ENCODE results near the gene NSMF.

NSMF gene

DNA sequence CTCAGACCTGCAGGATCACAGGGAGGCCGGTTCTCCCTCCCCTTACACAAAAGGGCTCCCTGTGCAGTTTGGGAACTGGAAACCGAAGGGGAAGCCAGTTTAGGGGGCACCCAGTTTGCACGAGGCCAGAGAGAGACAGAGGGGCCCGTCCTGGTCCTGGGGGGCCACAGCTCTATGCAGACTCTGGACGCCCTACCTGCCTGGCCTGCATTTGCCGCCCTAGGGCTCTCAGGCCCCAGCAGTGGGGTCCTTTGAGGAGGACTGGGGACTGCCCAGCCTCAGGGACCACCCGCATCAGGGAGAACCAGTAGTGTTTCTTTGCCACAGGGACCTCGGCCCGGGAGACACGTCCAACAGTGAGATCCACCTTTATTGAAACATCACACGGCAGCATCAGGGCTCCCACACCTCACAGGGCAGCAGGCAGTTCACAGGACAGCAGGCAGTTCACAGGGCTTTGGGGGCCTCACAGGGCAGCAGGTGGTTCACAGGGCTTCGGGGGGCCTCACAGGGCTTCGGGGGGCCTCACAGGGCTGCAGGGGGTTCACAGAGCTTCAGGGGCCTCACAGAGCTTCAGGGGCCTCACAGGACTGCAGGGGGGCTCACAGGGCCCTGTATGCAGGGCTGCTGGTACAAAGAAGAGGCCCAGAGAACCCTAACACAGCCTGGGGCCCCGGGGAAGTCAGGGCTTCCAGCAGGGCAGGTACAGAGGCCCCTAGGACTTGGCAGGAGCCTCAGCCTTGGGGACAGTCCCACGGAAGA is 648 bp upstream of the NSMF start:
- H3K4me3 ChIP-seq (ENCODE audit: low read depth, low read length), result peak overlapping the region; percentile 53
- TF ChIP-seq, protein P1, sequence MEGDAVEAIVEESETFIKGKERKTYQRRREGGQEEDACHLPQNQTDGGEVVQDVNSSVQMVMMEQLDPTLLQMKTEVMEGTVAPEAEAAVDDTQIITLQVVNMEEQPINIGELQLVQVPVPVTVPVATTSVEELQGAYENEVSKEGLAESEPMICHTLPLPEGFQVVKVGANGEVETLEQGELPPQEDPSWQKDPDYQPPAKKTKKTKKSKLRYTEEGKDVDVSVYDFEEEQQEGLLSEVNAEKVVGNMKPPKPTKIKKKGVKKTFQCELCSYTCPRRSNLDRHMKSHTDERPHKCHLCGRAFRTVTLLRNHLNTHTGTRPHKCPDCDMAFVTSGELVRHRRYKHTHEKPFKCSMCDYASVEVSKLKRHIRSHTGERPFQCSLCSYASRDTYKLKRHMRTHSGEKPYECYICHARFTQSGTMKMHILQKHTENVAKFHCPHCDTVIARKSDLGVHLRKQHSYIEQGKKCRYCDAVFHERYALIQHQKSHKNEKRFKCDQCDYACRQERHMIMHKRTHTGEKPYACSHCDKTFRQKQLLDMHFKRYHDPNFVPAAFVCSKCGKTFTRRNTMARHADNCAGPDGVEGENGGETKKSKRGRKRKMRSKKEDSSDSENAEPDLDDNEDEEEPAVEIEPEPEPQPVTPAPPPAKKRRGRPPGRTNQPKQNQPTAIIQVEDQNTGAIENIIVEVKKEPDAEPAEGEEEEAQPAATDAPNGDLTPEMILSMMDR (IDR thresholded peaks at IDR 0.05; ENCODE audit: borderline replicate concordance, insufficient read depth, low read depth, low read length), result no peak

DNA sequence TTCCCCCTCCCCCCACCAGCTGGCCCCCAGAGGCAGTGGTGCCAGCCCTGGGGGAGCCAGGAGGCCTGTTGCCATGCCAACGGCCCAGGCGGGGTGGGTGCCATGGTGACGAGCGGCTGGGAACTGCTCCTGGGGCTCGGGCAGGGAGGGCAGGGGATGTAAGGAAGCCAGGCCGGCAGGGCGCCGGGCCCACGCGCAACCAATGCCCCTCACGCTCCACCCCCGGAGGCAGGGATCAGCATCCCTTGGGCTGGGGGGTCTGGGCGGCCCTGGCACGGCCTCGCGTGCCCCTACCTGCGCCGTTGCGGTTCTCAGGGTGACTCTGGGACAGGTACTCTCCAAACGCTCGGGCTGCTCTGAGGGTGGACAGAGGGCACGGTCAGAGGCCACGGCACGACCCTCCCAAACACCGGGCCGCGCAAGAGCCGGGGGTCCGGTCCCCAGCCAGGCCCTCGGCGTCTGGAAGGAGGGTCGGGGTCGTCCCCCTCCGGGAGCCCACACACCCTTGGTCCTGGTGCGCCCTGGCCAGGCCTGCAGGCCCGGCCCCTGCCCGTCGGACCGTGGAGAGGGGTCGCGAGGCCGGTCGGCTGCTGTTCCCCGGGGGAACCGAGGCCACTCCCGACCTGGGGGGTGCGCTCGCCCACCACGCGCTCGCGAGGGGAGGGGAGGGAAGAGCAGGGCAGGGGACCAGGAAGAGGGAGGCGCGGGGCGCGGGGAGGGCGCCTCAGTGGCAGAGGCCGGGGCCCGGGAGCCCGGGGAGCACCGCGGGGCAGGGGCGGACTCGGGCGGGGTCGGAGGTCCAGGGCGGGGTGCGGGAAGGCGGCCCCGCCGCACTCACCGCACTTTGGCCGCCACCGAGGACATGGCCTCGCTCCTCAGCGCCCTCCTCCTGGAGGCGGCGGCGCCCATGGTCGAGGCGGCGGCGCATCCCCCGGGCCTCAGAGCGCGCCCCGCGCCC is 661 bp downstream of the NSMF start:
- H3K4me3 ChIP-seq (ENCODE audit: low read depth, low read length), result peak overlapping the region; percentile 80

DNA sequence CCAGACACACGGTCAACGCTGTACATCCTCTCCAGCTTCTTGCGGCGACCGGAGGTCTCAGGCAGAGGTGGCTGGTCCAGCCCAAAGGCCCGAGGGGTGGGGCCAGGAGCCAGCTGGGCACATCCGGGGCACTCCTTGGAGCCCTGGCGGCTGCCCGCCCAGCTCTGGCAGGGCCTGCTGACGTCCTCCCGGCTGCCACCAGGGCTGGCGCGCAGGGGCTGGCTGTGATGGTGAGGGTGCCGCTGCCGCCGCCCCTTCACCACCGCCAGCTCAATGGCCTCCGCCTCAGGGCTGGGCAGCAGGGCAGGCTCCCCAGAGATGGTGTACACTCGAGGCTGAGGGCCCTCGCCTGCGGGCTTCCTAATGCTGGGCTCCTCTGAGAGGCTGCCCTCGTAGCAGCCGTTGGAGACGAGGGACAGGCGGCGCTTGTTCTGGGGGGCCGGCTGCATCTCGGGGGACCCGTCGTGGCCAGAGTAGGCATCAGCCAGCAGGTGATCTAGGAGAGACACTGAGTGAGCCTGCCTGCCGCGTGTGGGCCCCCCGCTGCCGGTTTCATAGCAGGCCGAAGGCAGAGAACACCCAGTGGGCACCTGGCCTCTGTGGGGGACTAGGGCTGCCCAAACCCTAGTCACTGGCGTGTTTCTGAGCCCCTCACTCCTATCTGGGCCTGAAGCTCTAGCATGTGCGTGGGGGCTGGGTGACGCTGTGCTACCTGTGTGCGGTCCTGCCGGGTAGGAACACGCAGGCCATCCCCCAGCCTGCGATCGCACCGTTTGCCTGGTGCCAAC is 1.5 kb downstream of the NSMF start:
- TF ChIP-seq, protein P1 (IDR thresholded peaks at IDR 0.05; ENCODE audit: borderline replicate concordance, insufficient read depth, low read depth, low read length), result no peak
- H3K4me3 ChIP-seq (ENCODE audit: low read depth, low read length), result peak overlapping the region; percentile 80

More for the DNA sequence above, 661 bp downstream of the NSMF start:
- TF ChIP-seq, protein P1 (IDR thresholded peaks at IDR 0.05; ENCODE audit: borderline replicate concordance, insufficient read depth, low read depth, low read length), result no peak

DNA sequence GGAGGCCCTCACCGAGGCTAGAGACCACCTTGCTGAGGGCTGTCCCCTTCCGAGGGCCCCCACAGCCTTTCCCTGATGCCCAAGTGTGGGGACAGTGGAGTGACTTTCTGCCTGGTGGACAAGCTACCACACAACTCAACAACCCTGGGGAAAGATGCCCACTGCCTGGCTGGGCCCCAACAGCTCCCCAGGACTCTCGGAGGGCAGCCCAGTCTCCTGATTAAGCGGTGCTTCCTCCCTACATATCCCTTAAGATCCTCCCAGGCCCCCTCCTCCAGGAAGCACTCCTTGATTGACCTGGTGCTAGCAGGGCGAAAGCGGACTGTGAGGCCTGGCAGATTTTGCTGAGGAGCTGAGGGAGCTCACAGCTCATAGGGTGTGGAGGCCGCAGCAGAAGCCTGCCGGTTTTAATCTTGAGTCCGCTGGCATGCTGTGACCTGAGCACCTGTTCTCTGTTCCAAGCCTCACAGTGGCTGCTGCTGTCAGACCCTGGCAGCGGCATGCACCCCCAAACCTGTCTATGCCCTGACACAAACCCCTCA is 2.2 kb downstream of the NSMF start:
- TF ChIP-seq, protein P1 (IDR thresholded peaks at IDR 0.05; ENCODE audit: borderline replicate concordance, insufficient read depth, low read depth, low read length), result no peak
- no peak overlapping the region for H3K4me3 ChIP-seq (ENCODE audit: low read depth, low read length)

DNA sequence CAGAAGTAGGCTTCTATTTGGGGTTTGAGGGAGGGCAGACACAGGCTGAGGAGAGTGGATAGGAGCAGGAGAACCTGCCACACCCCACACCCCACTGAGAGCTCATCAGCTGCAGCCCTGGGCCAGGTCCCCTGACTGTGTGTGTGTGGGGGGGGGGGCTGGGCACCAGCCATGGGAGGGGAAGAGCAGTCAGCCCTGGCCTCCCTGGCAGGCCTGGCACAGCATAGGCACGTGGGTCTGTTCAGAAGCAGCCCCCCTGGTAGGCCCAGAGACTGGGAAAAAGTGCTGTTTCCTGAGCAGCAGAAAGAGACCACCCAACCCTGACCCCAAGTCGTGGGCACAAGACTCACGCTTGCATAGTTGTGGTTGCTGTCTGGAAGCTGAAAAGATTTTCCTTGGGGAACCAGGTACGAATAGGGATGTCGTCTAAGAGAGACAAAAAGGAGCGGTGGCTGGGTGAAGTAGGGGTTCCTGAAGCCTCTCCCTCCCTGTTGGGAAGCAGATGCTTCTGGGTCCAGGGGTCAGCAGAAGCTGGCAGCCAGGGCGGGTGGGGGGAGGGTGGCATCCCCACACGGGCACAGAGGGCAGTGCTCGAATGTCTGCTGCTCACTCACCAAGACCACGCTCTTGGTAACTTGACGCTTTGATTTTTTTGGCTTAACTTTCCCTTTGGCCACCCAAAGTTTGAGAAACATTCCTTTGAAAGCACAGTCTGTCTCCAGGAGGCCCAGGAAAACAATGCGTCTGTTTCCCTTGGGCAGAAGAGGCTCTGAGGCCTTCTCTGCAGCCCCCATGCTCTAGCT is 2.9 kb downstream of the NSMF start:
- TF ChIP-seq, protein P1 (IDR thresholded peaks at IDR 0.05; ENCODE audit: borderline replicate concordance, insufficient read depth, low read depth, low read length), result no peak
- H3K4me3 ChIP-seq (ENCODE audit: low read depth, low read length), result no peak overlapping the region

Measured in GM12875 (cell line).